Stimulated activated naive CD4-positive, alpha-beta T cell (primary cell): ENCODE measurements around the gene ASMTL.
"Not testable (repeated sequence)": the region's sequence is repeated elsewhere in the genome, so short reads cannot be mapped to it uniquely, and the experiment has no call there.

ENCODE experiments used
- DNase-seq, 6 experiments: peaks; one replicate each; lab custom pipeline; 2025; lab: John Stamatoyannopoulos, UW

The ASMTL gene

DNA sequence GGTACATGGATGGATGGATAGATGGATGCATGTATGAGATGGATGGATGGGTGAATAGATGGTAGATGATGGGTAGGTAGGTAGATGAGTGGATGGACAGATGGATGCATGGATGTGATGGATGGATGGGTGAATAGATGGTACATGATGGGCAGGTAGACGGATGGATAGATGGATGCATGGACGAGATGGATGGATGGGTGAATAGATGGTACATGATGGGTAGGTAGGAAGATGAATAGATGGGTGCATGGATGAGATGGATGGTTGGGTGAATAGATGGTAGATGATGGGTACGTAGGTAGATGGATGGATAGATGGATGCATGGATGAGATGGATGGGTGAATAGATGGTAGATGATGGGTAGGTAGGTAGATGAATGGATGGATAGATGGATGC, 48.8 kb downstream of the ASMTL start:
- not testable (repeated sequence) for DNase-seq

DNA sequence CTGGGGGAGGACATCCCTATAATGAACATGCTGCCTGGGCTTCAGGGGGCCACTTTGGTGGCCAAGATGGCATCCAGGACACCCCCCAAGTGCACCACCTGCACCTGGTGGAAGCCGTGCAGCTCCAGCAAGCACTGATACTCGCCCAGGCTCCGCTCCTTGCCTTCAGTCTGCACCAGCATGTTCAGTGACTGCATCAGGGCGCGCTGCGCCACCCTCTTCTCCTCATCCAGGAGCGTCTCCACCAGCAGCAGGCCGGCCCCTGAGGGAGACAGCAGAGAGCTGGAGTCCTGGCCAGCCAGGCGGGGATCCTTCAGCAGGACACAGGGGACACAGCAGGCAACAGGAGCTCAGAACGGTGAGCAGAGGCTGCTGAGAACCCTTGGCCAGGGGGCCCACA, 49.5 kb downstream of the ASMTL start:
- no peak for DNase-seq

DNA sequence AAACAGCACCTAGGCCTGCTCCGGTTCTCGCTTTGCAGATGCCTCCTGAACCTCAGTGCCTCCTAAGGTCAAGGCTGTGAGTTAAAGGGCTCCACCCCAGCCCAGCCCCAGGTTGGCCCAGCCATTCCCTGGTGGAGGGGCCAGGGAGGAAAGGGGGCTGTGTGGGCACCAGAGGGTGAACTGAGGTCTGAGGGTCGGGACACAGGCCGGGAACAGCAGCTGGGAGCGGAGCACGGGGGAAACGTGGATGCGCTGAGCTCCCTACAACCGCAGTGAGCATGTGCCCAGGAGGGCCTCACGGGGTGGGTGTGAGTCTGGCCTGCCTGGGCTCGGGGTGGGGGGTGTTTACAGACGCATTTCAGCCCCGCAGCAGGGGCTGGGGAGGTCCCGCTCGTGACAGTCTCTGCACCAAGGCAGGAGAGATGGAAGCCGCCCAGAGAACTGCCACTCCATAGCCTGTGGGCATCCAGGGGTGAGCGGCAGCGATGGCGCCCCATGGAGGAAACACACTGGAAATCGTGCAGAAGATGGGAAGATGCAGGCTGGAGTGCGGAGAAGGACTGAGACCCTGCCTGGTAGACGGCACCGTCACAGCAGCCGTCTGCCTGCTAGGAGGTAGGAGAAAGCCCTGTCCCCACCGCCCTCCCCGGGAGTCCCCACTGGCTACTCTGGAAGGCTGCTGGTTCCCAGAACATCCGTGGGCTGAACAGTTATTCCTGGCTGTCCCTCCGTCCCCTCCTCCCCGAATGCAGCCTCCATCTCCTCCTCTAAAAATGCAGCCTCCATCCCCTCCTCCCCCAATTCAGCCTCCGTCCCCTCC, 50.9 kb downstream of the ASMTL start:
- no peak for DNase-seq

DNA sequence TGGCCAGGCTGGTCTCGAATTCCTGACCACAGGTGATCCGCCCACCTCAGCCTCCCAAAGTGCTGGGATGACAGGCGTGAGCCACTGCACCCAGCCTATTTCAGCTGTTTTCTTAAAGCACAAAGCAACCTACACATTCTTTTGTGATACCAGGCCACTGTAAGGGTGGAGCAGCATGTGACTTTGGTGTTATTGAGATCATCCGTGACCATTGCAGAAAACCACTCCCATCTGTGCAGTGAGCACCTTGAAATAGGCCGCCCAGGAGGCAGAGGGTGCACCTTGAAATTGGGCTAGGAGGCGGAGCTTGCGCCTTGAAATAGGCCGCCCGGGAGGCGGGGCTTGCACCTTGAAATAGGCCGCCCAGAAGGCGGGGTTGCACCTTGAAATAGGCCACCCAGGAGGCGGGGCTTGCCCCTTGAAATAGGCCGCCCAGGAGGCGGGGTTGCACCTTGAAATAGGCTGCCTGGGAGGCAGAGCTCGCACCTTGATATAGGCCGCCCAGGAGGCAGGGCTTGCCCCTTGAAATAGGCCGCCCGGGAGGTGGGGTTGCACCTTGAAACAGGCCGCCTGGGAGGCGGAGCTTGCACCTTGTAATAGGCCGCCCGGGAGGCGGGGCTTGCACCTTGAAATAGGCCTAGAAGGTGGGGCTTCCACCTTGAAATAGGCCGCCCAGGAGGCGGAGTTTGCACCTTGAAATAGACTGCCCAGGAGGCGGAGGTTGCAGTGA, 51.8 kb downstream of the ASMTL start:
- DNase-seq: no peak

DNA sequence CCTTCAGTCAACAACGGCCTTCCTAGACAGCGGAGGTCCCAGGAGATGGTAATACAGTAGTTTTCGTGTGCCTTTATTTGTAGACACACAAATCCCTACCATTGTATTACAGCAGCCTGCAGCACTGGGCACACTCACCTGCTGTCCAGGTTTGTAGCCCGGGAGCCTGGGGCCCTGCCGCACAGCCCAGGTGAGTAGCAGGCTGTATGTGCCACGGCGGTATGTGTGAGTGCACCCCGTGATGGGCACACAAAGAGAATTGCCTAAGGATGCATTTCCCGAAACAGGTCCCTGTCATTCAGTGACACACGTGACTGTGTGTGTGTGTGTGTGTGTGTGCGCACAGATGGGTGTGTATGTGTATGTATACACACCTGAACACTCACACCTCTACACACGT, 52.7 kb downstream of the ASMTL start:
- no peak for DNase-seq

DNA sequence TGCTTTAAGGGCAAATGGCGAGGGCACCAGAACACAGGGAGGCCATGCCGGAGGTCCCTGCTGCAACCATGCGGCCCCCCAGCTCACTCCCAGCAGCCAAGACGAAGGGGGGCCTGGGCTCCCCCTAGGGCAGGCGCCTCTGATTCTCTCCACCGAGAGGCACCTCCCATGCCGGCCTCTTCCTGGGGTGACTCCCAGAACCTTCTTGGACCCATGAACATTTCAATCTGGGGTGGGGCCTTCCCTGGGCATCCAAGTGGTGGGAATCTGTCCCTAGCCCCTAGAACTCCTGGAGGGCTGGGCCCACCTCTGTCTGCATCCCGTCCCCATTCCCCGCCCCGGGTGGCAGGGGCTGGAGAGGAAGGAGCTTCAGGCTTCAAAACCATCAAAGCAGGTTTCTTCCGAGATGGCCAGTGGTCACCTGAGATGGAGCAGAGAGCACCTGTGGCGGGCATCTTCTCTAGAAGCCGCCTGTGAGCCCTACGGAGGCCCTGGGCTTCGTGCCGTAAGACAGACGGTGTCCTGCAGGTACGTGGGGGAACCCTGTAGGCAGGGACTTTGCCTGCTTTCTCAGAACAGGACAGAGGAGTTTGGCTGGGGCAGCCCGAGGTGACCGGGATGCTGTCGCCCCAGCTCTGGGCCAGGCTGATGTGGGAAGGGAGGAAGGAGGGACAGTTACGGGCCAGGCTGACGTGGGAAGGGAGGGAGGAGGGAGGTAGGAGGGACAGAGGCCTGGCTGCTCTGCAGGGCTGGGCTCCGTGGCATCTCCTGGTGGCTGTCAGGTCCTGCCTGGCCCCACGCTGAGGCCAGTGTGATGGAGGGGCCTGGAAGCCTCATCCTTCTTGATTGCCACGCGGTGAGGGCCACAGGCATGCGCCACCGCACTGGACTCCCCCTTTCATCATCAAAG, 54.0 kb downstream of the ASMTL start:
- DNase-seq: no peak

DNA sequence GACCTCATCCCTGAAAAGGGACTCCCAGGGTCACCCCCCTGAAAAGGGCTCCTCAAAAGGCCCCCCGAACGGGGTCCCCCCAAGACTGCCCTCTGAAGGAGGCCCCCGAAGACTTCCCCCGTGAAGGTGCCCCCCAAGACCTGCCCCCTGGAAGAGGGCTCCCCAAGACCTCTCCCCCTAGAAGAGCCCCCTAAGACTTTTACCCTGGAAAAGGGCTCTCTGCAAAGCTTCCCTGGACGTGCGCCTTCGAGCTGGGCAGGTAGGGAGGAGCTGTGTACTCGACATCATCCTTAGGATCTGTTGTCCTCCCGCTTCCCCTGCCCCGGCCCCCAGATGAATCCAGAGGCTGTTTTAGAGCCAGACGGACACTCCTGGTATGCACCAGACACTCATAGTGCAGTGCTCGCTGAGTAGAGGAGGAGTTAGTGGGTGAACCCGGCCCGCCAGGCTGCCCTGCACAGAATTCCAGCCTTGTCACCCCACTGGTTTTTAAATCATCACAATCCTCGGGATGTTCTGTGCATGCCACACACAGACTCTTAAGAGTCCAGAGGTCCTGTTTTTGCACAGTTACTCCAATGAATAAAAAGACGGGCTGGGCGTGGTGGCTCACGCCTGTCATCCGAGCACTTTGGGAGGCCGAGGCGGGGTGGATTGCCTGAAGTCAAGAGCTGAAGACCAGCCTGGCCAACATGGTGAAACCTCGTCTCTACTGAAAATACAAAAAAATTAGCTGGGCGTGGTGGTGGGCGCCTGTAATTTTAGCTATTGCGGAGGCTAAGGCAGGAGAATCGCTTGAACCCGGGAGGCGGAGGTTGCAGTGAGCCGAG, 55.1 kb downstream of the ASMTL start:
- no peak for DNase-seq

DNA sequence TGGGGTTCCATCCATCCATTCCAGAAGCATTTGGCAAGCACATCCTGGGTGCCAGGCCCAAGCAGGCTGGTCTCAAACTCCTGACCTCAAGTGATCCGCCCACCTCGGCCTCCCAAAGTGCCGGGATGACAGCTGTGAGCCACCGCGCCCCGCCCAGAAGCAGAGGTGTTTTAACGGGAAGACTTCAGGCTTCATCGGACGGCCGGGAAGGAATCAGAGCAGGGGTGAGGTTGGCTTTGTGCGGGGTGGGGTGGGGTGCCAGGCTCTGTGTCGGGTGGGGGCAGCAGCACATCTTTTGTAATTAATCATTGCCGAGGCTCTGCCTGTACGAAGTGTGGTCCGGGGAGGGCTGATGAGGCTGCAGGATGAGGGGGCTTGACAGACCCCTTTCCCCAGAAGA, 55.7 kb downstream of the ASMTL start:
- no peak for DNase-seq

DNA sequence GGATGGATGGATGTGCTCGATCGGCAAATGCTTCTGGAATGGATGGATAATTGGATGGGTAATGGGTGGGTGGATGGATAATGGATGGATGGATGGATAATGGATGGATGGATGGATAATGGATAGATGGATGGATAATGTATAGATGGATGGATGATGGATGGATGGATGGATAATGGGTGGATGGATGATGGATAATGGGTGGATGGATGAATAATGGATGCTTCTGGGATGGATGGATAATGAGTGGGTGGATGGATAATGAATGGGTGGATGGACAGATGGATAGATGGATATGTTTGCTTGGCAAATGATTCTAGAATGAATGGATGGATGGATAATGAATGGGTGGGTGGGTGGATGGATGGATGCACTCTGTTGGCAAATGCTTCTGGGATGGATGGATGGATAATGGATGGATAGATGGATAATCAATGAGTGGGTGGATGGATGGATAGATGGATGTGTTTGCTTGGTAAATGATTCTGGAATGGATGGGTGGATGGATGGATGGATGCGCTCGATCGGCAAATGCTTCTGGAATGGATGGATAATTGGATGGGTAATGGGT, 57.0 kb downstream of the ASMTL start:
- DNase-seq: no peak

DNA sequence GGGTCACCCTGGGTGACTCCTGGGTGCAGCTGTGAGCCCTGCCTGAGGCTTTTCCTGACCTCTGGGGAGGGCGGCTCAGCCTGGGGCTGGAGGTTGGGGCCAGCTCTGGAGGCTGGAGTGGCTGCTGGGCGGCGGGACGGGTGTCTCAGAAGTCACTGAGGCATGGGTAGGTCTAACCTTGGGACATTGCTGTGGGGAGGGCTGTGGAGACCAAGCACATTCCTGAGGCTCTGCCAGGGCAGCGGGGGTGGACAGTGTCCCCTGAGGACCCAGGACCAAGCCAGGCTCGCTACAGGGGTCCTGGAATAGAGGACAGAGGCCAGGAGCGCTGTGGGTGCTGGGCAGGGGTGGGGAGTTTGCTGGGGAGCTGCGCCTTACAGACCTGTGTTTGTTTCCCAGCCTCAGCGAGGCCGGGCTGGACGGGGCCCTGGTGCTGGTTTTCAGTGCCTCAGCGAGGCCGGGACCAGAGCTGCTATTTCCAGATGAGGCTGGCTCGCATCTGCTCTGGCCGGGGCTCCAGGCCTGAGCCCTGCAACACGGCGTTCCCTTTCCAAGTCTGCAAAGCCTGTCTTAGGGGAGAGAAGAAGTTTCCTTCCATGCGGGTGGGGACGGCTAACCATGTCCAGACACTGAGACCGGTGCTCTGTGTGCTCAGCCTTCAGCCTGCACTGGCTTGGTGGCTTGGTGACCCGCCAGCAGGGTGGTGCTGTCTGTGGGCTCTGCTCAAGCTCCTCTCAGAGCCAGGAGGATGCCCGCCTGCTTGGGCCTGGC, 57.8 kb downstream of the ASMTL start:
- DNase-seq: no peak

DNA sequence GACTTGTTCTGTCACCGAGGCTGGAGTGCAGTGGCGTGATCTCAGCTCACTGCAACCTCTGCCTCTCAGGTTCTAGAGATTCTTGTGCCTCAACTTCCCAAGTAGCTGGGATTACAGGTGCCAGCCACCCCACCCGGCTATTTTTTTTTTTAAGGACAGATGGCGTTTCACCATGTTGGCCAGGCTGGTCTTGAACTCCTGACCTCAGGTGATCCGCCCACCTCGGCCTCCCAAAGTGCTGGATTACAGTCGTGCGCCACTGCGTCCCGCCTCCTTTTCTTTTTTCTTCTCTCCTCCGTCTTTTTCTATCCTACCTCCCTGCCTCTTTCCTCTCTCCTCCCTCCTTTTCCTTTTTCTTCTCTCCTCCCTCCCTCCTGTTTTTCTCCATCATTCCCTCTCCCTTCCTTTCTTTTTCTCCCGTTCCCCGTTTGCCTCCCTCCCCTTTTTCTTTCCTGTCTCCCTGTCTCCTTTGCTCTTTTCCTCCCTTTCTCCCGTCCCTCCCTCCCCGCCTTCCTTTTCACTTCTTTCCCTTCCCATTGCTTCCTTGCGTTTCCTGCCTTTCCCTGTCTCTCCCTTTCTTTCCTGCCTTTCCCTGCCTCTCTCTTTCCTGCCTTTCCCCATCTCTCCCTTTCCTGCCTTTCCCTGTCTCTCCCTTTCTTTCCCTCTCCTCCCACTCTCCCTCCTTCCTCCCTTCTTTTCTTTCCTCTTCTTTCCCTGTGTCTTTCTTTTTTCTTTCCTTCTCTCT, 58.7 kb downstream of the ASMTL start:
- DNase-seq: no peak

DNA sequence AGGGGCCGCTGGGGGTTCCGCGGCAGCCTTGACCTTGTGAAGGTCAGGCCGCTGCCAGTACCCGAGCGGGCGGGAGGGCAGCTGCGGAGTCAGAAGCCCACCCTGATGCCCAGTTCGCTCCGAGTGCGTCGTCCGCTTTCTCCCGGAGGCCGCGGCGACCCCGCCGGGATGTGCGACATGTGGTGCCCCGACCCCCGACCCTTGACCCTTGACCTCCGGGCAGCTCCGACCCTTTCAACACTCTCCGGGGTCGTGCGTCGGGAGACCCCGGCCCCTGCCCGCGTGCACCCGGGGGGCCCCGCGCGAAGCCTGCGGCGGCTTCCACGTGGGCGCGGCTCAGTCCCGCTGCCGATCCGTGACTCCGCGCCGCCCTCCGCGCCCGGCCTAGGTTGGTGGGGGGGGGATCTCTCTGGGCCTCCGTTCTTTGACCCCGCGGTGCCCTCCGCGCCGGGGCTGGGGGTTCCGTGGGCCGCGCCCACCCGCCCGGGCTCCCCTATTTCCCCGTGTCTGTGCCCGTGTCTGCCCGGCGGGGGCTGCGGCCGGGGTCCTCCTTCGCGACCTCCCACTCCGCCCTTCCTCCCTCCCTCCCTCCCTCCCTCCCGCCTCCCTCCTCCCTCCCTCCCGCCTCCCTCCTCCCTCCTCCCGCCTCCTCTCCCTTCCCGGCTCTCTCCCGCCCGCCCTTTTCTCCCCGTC, 60.2 kb downstream of the ASMTL start:
- no peak for DNase-seq

DNA sequence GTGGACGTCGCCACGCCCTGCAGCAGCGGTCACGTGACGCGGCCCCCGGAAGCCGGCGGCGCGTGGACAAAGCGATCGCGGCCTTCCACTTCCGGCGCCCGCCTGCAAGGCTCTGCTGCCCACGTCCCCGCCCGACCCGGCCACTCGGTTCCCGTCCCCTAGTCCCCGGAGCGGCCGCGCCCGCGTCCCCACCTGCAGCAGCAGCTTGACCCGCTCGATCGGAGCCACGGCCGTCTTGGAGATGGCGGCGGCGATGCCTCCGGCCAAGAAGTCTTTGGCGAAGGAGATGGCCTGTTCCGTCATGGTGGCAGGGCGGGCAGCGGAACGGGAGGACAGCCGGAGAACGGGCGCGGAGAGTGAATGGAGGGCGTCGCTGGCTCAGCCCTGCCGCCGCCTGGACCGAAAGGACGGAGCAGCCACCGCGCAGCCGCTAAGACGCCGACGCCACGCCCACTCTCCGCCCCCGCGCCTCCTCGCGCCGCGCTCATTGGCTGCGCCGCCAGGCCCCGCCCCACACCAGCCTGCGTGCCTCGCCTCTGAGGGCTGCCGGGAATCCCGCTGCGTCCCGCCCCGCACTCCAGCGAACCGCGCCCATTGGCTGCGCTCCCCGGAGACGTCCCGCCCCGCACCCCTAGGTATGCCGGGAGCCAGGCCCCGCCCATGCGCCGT, 60.9 kb downstream of the ASMTL start, which contains the start of gene SLC25A6:
Gene SLC25A6, minus strand, starts transcription at position 407 of the 669 bp plus-strand sequence. Its CDS starts 104 bp downstream, at position 303.
- no peak for DNase-seq

DNA sequence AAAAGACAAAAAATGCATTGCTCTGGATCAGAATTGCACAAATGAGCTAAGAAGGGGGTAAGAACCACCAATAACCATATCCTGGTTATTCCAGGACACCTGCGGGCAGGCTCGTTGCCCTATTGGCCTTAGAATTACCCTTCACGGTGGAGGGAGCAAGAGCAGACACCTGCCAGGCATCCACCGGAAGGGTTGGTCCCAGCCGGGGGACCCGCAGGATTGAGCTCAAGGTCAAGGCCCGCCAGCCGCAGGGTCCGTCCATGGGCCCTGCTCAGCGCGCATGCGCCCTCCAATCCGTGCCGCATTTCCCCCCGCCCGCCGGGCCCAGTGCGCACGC, 61.4 kb downstream of the ASMTL start:
- DNase-seq: no peak

DNA sequence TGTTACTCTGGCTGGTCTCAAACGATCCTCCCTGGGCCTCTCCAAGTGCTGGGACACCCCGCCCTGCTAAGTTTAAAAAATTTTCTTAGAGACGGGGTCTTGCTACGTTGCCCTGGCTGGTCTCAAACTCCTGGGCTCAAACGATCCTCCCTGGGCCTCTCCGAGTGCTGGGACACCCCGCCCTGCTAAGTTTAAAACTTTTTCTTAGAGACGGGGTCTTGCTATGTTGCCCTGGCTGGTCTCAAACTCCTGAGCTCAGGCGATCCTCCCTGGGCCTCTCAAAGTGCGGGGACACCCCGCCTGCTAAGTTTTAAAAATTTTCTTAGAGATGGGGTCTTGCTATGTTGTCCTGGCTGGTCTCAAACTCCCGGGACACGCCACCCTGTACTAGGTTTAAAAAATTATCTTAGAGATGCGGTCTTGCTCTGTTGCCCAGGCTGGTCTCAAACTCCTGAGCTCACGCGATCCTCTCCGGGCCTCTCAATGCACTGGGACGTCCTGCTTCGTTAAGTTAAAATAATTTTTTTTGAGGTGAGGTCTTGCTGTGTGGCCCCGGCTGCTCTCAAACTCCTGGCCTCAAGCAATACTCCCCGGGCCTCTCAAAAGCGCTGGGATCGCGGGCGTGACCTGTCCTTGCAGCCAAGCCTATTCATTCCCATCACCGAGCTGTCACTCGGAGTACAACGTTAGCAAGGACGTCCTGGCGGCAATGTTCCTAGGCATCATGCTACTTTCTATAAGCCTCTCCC, 61.9 kb downstream of the ASMTL start:
- no peak for DNase-seq

DNA sequence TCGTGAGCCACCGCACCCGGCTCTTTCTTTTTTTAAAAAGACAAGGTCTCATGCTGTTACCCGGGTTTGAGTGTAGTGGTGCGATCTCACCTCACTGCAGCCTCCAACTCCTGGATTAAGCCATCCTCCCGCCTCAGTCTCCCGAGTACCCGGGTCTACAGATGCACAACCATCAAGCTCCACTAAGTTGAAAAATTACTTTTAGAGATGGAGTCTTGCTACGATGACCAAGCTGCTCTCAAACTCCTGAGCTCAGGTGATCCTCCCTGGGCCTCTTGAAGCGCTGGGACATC, 62.8 kb downstream of the ASMTL start:
- no peak for DNase-seq

DNA sequence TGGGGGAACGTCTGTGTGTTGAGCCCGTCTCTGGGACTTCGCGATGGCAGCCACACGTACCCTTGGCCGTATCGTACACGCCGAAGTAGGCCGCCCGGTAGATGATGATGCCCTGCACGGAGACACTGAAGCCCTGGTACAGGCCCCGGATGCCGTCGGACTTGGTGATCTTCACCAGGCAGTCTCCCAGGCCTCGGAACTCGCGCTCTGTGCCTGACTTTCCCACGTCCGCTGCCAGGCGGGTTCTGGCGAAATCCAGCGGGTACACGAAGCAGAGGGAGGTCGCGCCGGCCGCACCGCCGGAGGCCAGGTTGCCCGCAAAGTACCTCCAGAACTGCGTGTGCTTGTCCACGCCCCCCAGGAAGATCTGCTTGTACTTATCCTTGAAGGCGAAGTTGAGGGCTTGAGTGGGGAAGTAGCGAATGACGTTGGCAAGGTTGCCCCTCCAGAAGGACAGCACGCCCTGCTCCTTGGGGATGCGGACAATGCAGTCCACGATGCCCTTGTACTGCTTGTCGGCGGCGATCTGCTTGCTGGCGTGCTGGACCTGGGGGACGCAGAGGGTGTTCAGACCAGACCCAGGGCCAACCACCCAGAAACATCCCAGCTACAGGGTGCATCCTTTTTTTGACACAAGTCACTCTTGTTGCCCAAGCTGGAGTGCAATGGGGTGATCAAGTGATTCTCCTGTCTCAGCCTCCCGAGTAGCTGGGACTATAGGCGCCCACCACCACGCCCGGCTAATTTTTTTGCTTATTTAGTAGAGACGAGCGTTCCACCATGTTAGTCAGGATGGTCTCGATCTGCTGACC, 63.3 kb downstream of the ASMTL start:
- no peak for DNase-seq
